ENCODE measurements around the gene ANKMY1. TPM values are rescaled to one million over a fixed set of nuclear protein-coding genes. Genes with fewer than 3 reads are reported as not detected.

Gene ANKMY1
- total RNA-seq, 1 experiment from 2014 or later: 28.3 TPM

DNA sequence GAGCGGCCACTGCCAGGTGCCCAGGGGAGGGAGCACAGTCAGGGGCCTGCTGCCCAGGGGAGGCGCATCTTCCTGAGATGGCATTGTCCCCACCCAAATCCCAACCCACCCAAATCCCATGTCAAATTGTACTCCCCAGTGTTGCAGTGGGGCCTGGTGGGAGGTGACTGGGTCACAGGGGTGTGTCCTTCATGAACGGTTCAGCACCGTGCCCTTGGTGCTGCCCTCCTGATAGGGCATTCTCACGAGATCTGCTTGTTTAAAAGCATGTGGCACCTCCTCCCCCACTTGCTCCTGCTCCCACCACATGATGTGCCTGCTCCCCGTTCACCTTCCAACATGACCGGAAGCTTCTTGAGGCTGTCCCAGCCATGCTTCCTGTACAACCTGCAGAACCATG lies 27.6 kb downstream of the ANKMY1 start:
- Histone ChIP-seq H4K20me1 (ENCODE audit: insufficient read depth) (no peaks in the 10 kb centered on the region), H3K27me3 (ENCODE audit: insufficient read depth, low read length) (no peaks in the 10 kb centered on the region), H3K9ac (ENCODE audit: low read length) (no peak overlapping the region), H3K27ac (ENCODE audit: low read depth, low read length) (no peak overlapping the region), H3K4me2 (ENCODE audit: low read length) (no peak overlapping the region), H2AFZ (ENCODE audit: low read depth, low read length, poor library complexity, severe bottlenecking) (no peak overlapping the region), H3K9me3 (ENCODE audit: control insufficient read depth in 1 of 2, insufficient read depth in 1 of 2, low read depth in 1 of 2, low read length in 2 of 2) (peaks cover 20 to 38% of the 10 kb centered on the region in 2 experiments), H3K9me2 (ENCODE audit: insufficient read depth) (no peaks in the 10 kb centered on the region), H3K36me3 (ENCODE audit: control insufficient read depth in 1 of 2, insufficient read depth in 2 of 2, low read length in 2 of 2) (peaks cover 0 to 28% of the 10 kb centered on the region in 2 experiments; a peak in 2 of 4 replicates), H3K79me2 (ENCODE audit: insufficient read depth, low read length) (peaks cover 5% of the 10 kb centered on the region), H3K4me1 (ENCODE audit: control insufficient read depth in 1 of 2, insufficient read depth in 2 of 2, low read length in 2 of 2) (no peaks in the 10 kb centered on the region), H3K4me3 (replicated peaks in 1 of 2; ENCODE audit: low read depth in 1 of 2, low read length in 2 of 2) (no peak overlapping the region)
- intact Hi-C loops (cut with micrococcal nuclease): no loop called here
- no TSS peak for BruUV-seq (replicated peaks)
- RAD21 ChIA-PET (ENCODE audit: low non-redundant PET in 1 of 2, low total read pairs in 2 of 2, uncharacterized antibody in 2 of 2, unreplicated experiment in 2 of 2): no interaction called here
- CTCF ChIA-PET: no interaction called here
- DNase-seq (ENCODE audit: low read depth, low spot score): no peak
- no peak for ATAC-seq
- TF ChIP-seq SIN3A (IDR thresholded peaks at IDR 0.05; ENCODE audit: low read depth) (no peak), JUND (IDR thresholded peaks at IDR 0.05) (no peak), CBX3 (IDR thresholded peaks at IDR 0.05; ENCODE audit: low read depth) (no peak), YY1 (IDR thresholded peaks at IDR 0.05; ENCODE audit: extremely low read depth, insufficient replicate concordance, low read depth, low read length) (no peak), SRF (IDR thresholded peaks at IDR 0.05; ENCODE audit: low read depth) (no peak), REST (IDR thresholded peaks at IDR 0.05; ENCODE audit: low read depth) (no peak), RAD21 (IDR thresholded peaks at IDR 0.05; ENCODE audit: low read depth) (no peak), ZNF274 (IDR thresholded peaks at IDR 0.05; ENCODE audit: low read depth, low read length) (no peak), SP1 (IDR thresholded peaks at IDR 0.05; ENCODE audit: low read depth) (no peak), ELF1 (IDR thresholded peaks at IDR 0.05; ENCODE audit: borderline replicate concordance, low read depth) (no peak), MAX (IDR thresholded peaks at IDR 0.05) (no peak), ZBTB33 (IDR thresholded peaks at IDR 0.05; ENCODE audit: extremely low read depth, insufficient replicate concordance, low read length) (no peak), EGR1 (IDR thresholded peaks at IDR 0.05; ENCODE audit: low read depth) (no peak), POLR2A (IDR thresholded peaks at IDR 0.05; ENCODE audit: borderline replicate concordance, extremely low read depth, insufficient read depth, insufficient read length) (no peak), FOSL1 (IDR thresholded peaks at IDR 0.05; ENCODE audit: low read depth) (no peak)
- TF ChIP-seq, protein P1, sequence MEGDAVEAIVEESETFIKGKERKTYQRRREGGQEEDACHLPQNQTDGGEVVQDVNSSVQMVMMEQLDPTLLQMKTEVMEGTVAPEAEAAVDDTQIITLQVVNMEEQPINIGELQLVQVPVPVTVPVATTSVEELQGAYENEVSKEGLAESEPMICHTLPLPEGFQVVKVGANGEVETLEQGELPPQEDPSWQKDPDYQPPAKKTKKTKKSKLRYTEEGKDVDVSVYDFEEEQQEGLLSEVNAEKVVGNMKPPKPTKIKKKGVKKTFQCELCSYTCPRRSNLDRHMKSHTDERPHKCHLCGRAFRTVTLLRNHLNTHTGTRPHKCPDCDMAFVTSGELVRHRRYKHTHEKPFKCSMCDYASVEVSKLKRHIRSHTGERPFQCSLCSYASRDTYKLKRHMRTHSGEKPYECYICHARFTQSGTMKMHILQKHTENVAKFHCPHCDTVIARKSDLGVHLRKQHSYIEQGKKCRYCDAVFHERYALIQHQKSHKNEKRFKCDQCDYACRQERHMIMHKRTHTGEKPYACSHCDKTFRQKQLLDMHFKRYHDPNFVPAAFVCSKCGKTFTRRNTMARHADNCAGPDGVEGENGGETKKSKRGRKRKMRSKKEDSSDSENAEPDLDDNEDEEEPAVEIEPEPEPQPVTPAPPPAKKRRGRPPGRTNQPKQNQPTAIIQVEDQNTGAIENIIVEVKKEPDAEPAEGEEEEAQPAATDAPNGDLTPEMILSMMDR (IDR thresholded peaks at IDR 0.05 in 2 of 3, conservative IDR thresholded peaks at IDR 0.05 in 1 of 3; ENCODE audit: borderline replicate concordance in 1 of 3, insufficient read depth in 1 of 3, low read depth in 2 of 3, low read length in 2 of 3): no peak
- POLR2A ChIA-PET: no interaction called here

Measured in HCT116 (cell line).